HEK293T (cell line): ENCODE results near the gene EGFL8.

Experiments used
- CTBP1 ChIP-seq: fragments of 450-650 bp; IDR thresholded peaks from 2 replicates; pipeline ENCODE4 v1.6.1; 2016; ENCODE audit warnings: borderline replicate concordance
- NFRKB ChIP-seq: fragments of 450-650 bp; IDR thresholded peaks from 2 replicates; pipeline ENCODE4 v1.6.1; 2016; ENCODE audit warnings: mild to moderate bottlenecking, moderate library complexity
- SP1 ChIP-seq: fragments of 450-650 bp; IDR thresholded peaks from 2 replicates; pipeline ENCODE4 v1.6.1; 2017
- ZNF384 ChIP-seq: fragments of 450-650 bp; IDR thresholded peaks from 2 replicates; pipeline ENCODE4 v1.6.1; 2016

- TF ChIP-seq ZNF384: no peak
- no peak for TF ChIP-seq NFRKB
- TF ChIP-seq CTBP1: no peak
- TF ChIP-seq SP1: no peak
Observed at GRCh38 chr6:32216998-32217397, 52.6 kb downstream of the EGFL8 start.
